D721Med (cell line): ENCODE data around the gene SAMSN1.

Experiments used
- DNase-seq: peaks from one replicate; pipeline ENCODE4 v3.0.0; 2011; ENCODE audit warnings: low spot score; ENCODE audit not compliant: insufficient read length
- FAIRE-seq: peaks from 2 replicates; lab custom pipeline; 2011; peaks lifted over from hg19 to GRCh38; lab: Jason Lieb, UNC
- CTCF ChIP-seq: IDR thresholded peaks from 2 replicates; pipeline ENCODE4 v1.5.1; 2012; ENCODE audit warnings: mild to moderate bottlenecking, control low read depth; ENCODE audit not compliant: insufficient read depth; ENCODE audit errors: missing control alignments

The SAMSN1 gene

GRCh38 chr21:14448784-14449183 lies 97.3 kb downstream of the SAMSN1 start:
- FAIRE-seq (no peak), DNase-seq (no peak)
- no peak for TF ChIP-seq CTCF

GRCh38 chr21:14438211-14438610 lies 107.9 kb downstream of the SAMSN1 start:
- TF ChIP-seq CTCF = no peak
- DNase-seq = no peak
- no peak for FAIRE-seq

- no peak for TF ChIP-seq CTCF
- no peak for DNase-seq
- no peak for FAIRE-seq
Measured at GRCh38 chr21:14435423-14435822, 110.7 kb downstream of the SAMSN1 start.
